KBM-7 (cell line): ENCODE results near the gene BTBD19.

ENCODE experiments used
- DNase-seq: peaks from one replicate; pipeline ENCODE4 v3.0.0-alpha.2; 2015
- in situ Hi-C: fragments of 300-500 bp; cut with MboI; formaldehyde crosslinking; loops from 2 replicates; pipeline ENCODE4 v1.14.3; 2020; ENCODE audit warnings: low sequenced_read_pairs, low pct_unique_long_range_greater_than_20kb, mixed read lengths

The BTBD19 gene

GRCh38 chr1:44842862-44843655, 34.7 kb downstream of the BTBD19 start, which contains the start of gene PTCH2:
TSS of gene PTCH2 (minus strand) at chr1:44843253. CDS start at chr1:44842932, 321 bp downstream.
- in situ Hi-C loops: no loop called here
- peak; percentile 82 for DNase-seq

GRCh38 chr1:44846985-44847384, 38.7 kb downstream of the BTBD19 start:
- no peak for DNase-seq
- in situ Hi-C loops: no loop called here

- DNase-seq: no peak
- in situ Hi-C loops: no loop called here
Measured at GRCh38 chr1:44847845-44848244, 39.5 kb downstream of the BTBD19 start.

- in situ Hi-C loops: no loop called here
- no peak for DNase-seq
Measured at GRCh38 chr1:44848456-44849181, 40.3 kb downstream of the BTBD19 start.

GRCh38 chr1:44849575-44850132, 41.3 kb downstream of the BTBD19 start:
- DNase-seq: no peak
- in situ Hi-C loops: no loop called here

GRCh38 chr1:44851308-44851707, 43.0 kb downstream of the BTBD19 start:
- no peak for DNase-seq
- in situ Hi-C loops: no loop called here

GRCh38 chr1:44853201-44853600, 44.9 kb downstream of the BTBD19 start:
- in situ Hi-C loops: no loop called here
- no peak for DNase-seq

- in situ Hi-C loops: no loop called here
- no peak for DNase-seq
Measured at GRCh38 chr1:44854970-44855369, 46.6 kb downstream of the BTBD19 start.

GRCh38 chr1:44855742-44856141, 47.4 kb downstream of the BTBD19 start:
- no peak for DNase-seq
- in situ Hi-C loops: no loop called here

- DNase-seq: no peak
- in situ Hi-C loops: no loop called here
Measured at GRCh38 chr1:44857446-44857845, 49.1 kb downstream of the BTBD19 start.

GRCh38 chr1:44860331-44860730, 52.0 kb downstream of the BTBD19 start:
- no peak for DNase-seq
- in situ Hi-C loops: no loop called here

- in situ Hi-C loops: no loop called here
- no peak for DNase-seq
Measured at GRCh38 chr1:44860891-44861425, 52.6 kb downstream of the BTBD19 start.

GRCh38 chr1:44862829-44863401, 54.6 kb downstream of the BTBD19 start:
- in situ Hi-C loops: no loop called here
- DNase-seq: no peak
